Measurements from ENCODE around the gene RASSF1. TPM values are rescaled to one million over a fixed set of nuclear protein-coding genes. Genes with fewer than 3 reads are reported as not detected.

RASSF1 gene
- total and polyA plus RNA-seq, 2 of the 13 experiments (the other 11 are each of a cell fraction or from before 2014, with no cell fraction given) = 10.2 to 27.5 TPM

- TF ChIP-seq MYNN (CRISPR knock-in tag; IDR thresholded peaks at IDR 0.05; ENCODE audit: low read depth) (no peak), THYN1 (CRISPR knock-in tag; IDR thresholded peaks at IDR 0.05; ENCODE audit: borderline replicate concordance, low read depth) (no peak; the same call in 1 of the 2 replicates), ZBTB44 (CRISPR knock-in tag; IDR thresholded peaks at IDR 0.05) (no peak), ZNF598 (CRISPR knock-in tag; IDR thresholded peaks at IDR 0.05; ENCODE audit: borderline replicate concordance) (peak; percentile 78; the same call in 1 of the 2 replicates), TP53 (CRISPR knock-in tag; conservative IDR thresholded peaks at IDR 0.05) (no peak), ZNF703 (CRISPR knock-in tag; IDR thresholded peaks at IDR 0.05; ENCODE audit: borderline replicate concordance) (no peak), GPBP1L1 (CRISPR knock-in tag; IDR thresholded peaks at IDR 0.05) (no peak), SMAD3 (CRISPR knock-in tag; IDR thresholded peaks at IDR 0.05) (no peak; the same call in 1 of the 2 replicates), SIX4 (CRISPR knock-in tag; IDR thresholded peaks at IDR 0.05) (no peak), TRIM24 (CRISPR knock-in tag; IDR thresholded peaks at IDR 0.05) (no peak), MATR3 (CRISPR knock-in tag; IDR thresholded peaks at IDR 0.05) (no peak), ZBTB34 (CRISPR knock-in tag; IDR thresholded peaks at IDR 0.05) (0 out of 2 replicates have a peak, but pooled peaks have one; percentile 36), HNRNPH1 (optimal IDR thresholded peaks at IDR 0.05; ENCODE audit: low read depth, low read length) (no peak), DNMT1 (CRISPR knock-in tag; IDR thresholded peaks at IDR 0.05) (no peak), PRPF4 (IDR thresholded peaks at IDR 0.05; ENCODE audit: low read depth, low read length, poor library complexity, severe bottlenecking) (no peak), PHB2 (IDR thresholded peaks at IDR 0.05; ENCODE audit: partially characterized antibody) (no peak), ZNF629 (CRISPR knock-in tag; conservative IDR thresholded peaks at IDR 0.05) (no peak), TBX2 (CRISPR knock-in tag; IDR thresholded peaks at IDR 0.05; ENCODE audit: borderline replicate concordance) (peak; percentile 51), FOXO1 (CRISPR knock-in tag; IDR thresholded peaks at IDR 0.05) (no peak; the same call in 1 of the 2 replicates), PRDM10 (CRISPR knock-in tag; IDR thresholded peaks at IDR 0.05; ENCODE audit: low read depth) (peak; percentile 82; the same call in 1 of the 2 replicates)
Observed at GRCh38 chr3:50303013-50303815, 37.4 kb downstream of the RASSF1 start, which contains the start of gene HYAL1 (continued).
